NCI-H1436 treated with DMSO at 0.1 percent for 48 hours (cell line): Measurements from ENCODE around the gene MKX.

Experiments used
- DNase-seq: peaks from one replicate; lab custom pipeline; 2025; lab: John Stamatoyannopoulos, UW

The MKX gene

DNA sequence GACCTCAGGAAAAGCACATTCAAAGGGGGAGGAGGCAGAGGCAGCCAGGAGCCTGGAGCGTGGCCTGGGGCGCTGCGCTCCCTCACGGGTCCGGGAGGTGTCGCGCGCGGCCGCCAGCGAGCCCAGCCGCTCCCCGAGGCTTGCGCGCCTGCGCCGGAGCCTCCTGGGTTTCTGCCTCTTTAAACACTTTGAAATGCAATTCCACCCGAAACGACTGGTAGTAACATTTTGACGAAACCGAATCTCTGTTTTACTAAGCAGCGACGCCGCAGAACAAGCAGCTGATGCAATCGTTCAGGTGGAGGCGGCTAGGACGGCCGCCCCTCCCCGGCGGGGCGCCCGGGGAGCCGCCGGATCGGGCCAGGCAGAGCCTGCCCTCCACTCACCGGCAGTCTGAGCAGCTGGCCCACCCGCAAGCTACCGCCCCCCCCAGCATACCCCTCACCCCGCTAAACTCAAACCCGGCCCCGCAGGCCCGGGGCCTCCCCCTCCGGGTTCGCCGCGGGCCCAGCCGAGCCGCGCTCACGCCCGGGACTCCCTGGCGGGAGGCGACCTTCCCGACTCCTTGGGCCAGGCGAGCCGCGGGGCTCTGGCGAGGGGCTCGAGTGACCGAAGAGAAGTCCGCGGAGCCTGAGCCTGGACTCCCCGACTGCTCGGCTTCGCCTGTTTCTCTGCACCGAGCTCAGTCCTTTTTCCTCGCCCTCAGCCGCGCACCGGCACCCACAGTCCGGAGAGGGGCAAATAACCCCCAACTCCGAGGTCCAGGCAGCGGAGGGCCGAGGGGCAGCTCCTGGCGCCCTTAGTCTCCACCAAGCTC lies 3.2 kb downstream of the MKX start:
- DNase-seq, result no peak

DNA sequence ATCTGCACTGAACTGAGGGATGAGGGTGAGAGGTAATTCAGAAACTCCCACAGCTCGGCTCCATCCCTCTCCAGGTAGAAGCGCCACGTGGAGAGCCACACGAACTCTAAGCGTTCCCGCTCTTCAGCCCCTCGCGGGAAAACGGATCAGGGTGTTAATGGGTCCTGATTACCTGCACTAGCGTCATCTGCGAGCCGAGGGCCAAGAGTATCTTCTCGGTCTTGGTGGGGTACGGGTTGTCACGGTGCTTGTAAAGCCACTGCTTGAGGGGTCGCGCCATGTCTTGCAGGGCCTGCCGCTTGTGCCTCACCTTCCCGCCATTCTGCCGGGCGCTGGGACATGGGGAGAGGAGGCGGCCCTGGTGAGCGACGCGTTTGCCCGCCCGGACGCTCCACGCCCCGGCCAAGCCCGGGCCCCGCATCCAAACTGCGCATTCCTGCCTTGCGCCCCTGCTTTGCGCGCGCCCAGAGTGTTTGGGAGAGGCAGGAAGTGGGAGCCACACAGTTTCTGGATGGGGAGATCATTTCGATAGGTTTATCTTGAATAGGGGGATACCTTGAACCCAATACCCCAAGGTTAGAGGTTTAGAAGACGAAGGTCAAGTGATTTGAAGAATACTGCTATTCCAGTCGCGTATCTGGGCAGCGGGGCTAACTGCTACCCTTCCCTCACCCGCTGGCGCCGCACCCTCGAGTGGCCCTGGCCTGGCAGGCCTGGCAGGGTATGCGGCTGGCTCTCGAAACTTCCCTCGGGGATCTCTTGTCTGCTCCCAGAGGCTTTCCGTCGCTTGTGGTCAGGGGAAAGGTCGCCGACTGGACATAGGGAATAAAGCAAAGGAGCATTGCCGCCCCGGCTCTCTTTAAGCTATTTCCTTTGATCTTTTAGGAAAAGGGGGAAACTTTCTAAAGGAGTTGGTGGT lies 4.2 kb downstream of the MKX start:
- no peak for DNase-seq

DNA sequence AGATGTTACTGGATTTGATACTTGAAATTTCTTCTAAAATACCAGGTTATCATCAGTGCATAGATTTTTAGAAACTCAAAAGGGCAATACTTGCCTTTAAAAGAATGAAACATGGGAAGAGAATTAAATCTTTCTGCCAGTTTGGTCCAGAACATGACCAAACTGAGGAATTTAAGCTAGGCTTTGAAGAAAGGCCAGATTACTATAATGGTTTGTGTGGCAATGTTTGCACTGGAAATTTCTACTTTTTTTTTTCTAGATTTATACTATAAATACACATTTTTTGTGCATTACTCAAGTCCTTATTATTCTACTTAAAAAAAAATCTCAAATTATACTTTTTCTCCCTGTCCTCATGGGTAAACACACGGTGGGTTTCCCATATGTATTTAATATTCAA lies 9.2 kb downstream of the MKX start:
- DNase-seq, result no peak

- no peak for DNase-seq
Measured at GRCh38 chr10:27730041-27730440, 15.6 kb downstream of the MKX start.

- no peak for DNase-seq
Measured at GRCh38 chr10:27728338-27728737, 17.3 kb downstream of the MKX start.

GRCh38 chr10:27724287-27724686 lies 21.3 kb downstream of the MKX start:
- no peak for DNase-seq

DNA sequence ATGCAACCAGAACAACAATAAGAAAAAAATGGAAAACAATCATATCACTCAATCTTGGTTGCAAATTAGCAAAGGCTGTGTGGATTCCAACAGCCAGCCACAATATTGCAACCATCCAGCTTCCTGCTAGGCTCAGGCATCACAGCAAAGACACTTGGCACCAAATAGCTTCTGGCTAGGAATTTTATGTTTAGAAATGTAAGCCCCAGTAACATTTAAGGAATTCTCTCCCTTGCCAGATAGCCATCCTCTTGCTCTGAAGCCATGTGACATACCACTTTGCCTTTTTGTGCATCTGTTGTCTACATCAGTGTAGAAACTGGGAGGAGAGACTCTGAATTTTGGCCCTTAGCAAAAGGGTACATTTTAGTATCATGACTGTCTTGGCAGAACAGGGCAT lies 22.2 kb downstream of the MKX start:
- no peak for DNase-seq

GRCh38 chr10:27720529-27720928 lies 25.1 kb downstream of the MKX start:
- no peak for DNase-seq

DNA sequence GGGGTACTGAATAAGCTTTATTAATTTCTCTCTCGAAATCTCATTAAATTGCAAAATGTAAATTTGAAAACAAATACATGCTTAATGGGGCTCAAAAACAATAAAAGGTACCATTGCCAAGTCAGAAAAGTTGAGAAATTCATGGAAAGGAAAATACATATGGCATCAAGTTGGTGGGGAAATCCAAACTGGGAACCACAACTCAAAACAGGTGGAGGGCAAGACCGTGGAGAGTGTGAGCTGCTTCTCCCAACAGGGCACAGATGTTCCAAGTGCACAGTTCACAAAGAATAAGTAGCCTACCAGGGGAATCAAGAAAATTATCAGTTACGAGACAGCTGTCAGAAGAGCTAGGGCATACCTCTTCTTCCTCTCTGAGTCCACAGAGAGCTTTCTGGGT lies 26.6 kb downstream of the MKX start:
- no peak for DNase-seq

DNA sequence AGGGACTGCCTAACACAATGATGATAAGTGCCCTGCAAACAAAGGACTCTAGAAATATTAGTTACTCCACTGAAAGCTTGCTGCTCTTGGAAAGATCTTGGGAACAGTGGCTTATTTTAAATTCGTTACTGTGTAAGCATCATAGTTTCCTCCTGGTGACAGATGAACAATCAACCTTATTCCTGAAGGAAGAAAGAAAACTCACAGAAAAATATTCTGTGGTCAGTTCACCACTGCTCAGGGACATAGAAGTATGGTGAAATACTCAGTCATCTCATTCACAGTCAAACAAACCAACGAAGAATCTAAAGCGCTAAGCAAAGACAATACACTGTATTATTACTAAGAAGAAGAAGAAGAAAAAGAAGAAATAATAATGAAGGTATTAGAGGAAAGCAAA lies 27.8 kb downstream of the MKX start:
- no peak for DNase-seq

DNA sequence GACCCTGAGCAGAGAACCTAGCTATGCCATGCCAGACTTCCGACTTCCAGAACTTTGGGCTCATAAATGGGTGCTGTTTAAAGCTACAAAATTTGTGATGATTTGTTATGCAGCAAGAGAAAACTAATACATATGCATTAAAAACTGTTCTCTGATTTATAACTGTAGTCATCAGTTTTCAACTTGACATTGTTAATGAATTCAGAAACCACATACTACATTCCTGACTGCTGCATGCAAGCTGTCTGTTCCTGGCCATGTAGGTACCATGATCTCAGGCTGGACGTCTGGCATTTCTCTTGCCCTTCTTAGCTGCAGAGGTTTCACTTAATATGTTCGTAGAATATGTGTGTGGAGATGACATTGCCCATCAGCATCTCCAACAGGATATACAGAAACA lies 28.4 kb downstream of the MKX start:
- no peak for DNase-seq

DNA sequence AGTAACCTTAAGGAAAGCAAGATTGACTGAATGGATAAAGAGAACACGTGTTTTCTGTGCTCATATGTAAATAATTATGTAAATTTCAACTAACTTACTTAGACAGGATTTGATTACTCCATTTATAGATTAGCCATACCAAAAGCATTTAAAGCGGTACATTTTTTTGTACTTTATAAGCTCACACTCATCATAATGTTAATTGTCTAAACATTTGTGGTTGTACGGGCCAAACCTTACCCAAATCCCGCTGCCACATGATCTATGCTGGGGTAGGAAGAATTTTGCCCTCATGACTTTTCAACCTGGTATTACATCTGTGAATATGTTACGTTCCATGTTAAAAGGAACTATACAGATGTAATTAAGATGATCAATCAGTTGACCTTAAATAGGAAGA lies 29.1 kb downstream of the MKX start:
- DNase-seq, result no peak

DNA sequence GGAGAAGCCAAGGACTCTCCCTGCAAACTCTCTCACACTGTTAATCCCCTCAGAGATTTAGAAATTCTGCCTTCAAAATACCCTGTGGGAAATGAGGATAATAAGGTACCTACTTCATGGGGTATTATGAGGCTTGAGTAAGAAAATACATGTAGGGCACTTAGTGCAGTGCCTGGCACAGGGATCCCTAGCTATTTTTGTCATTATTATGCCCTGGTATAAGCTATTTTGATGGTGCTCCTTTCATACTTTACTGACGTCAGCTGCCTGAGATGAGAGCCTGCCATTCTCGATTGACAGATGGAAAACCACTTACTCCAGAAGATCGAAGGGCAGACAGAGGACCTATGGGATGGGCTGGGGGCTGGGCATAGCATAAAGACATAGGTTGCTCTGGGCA lies 30.1 kb downstream of the MKX start:
- no peak for DNase-seq

DNA sequence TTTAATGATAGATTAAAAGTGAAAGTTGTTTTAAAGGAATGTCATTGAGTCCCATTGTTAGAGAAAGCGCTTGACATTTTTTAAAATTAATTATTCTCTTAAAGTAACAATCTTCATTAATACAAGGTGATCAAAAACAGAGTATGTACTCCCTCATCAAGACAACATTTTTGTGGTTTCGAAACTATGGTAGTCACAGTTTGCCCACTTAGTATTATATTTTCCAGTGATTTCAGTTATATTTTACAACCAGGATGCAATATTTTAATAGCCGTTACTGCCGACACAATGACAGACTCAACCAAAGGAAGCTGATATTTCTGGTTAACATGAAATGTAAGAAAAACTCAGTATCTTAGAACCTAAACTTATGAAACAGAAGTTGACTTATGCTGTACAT lies 31.3 kb downstream of the MKX start:
- no peak for DNase-seq

- no peak for DNase-seq
Measured at GRCh38 chr10:27713941-27714340, 31.7 kb downstream of the MKX start.

DNA sequence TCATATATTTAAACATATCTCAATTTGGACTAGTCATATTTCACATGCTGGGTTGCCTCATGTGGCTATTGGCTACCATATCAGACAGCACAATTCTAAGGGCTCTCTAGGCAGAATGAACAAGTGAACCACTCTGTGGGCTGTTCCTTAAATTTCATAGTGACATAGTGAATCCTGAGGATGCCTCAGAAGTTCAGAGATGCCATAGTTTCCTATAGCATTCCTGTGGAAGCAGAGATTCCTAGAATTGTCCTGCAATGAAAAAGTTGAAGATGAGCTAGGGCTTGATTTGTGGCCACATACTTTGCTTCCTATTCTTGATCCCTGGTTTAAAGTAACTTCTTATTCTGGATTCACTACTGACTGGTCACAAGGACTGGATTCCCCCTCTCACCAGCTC lies 35.6 kb downstream of the MKX start:
- DNase-seq, result no peak

GRCh38 chr10:27709304-27709703 lies 36.3 kb downstream of the MKX start:
- no peak for DNase-seq

GRCh38 chr10:27701938-27702537 lies 43.6 kb downstream of the MKX start:
- DNase-seq, result no peak

GRCh38 chr10:27699776-27700175 lies 45.8 kb downstream of the MKX start:
- DNase-seq, result no peak

GRCh38 chr10:27698961-27699360 lies 46.7 kb downstream of the MKX start:
- DNase-seq, result no peak

- DNase-seq, result no peak
Measured at GRCh38 chr10:27696466-27696865, 49.2 kb downstream of the MKX start.

DNA sequence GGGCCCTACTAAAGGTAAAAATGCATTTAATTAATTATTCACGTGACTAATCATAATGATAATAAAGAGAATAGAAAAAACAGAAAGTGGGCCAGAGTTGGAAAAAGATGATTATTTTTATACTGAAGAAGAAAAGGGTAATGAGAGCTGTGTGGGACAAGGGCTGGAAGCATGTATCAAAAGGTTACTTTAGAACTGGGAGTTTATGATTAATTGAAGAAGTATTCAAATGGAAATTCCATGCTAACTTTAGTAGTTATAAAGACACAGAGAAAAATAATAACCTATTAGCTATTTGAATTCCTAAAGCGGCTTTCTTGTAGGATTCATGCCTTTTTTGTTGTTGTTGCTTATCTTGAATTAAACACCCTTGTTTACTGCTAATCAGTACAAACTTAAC lies 49.9 kb downstream of the MKX start:
- no peak for DNase-seq

- no peak for DNase-seq
Measured at GRCh38 chr10:27695088-27695487, 50.5 kb downstream of the MKX start.
